ENCODE measurements around the gene YIPF3. TPM values are rescaled to one million over a fixed set of nuclear protein-coding genes. Genes with fewer than 3 reads are reported as not detected.
"Not testable (repeated sequence)": the region's sequence is repeated elsewhere in the genome, so short reads cannot be mapped to it uniquely, and the experiment has no call there.

YIPF3 gene
- polyA plus RNA-seq (2013, experiment 1 of 2): 62.1 TPM
- 68.8 TPM for polyA plus RNA-seq (2013, experiment 2 of 2)

DNA sequence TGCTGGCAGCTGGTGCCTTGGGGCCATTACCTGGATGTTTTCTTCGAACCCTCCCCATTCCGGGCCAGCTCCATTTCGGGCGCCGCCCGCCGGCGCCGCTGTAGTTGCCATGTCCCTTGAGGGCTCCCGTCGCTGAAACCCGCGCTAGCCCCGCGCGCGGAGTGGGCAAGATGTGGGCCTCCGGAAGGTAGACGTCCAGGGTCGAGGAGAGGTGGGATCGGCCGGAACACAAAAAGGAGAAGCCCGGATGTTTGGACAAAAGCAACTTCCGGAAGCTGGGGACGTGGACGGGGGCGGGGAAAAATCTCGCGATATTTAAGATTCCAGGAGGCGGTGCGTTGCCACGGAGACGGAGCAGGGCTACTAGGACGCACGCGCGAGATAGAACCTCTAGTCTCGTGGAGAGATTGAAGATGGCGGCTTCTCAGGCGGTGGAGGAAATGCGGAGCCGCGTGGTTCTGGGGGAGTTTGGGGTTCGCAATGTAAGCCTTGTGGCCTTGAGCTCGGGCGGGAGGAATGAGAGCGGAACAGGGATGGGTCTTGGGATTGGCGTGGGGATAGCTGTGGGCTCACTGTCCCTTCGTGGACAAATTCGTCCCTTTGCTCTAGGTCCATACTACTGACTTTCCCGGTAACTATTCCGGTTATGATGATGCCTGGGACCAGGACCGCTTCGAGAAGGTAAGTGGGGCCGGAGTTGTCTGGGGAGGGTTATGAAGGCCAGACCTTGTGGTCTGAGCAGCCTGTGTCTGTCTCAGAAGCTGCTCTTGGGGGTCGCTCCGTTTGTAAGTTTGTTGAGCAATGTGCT, at the start of gene YIPF3, which contains the start of gene POLR1C:
Gene YIPF3 (minus strand): TSS at position 230 of the 808 bp plus-strand sequence. CDS start 119 bp downstream, at position 111.
Gene POLR1C (plus strand): TSS at position 393 of the 808 bp plus-strand sequence. CDS start 21 bp downstream, at position 414.
- no peaks in the 10 kb centered on the region for H3K9me3 ChIP-seq (ENCODE audit: insufficient read depth, low read depth, low read length)
- peak within 1 kb of the TSS; percentile 97 for H3K9ac ChIP-seq (ENCODE audit: low read depth, low read length)
- H3K4me1 ChIP-seq (ENCODE audit: insufficient read depth, low read length): peaks cover 14% of the 10 kb centered on the region
- H3K4me3 ChIP-seq (ENCODE audit: low read length): peak within 1 kb of the TSS; percentile 97
- no peaks in the 10 kb centered on the region for H3K27me3 ChIP-seq (ENCODE audit: insufficient read depth, low read length)
- peaks cover 67% of the 10 kb centered on the region for H3K36me3 ChIP-seq (ENCODE audit: insufficient read depth, low read length)
- H3K27ac ChIP-seq (ENCODE audit: low read depth, low read length): peak within 1 kb of the TSS; percentile 49
- under 1% methylated on average over 57 of the region's 57 CpGs for whole genome bisulfite sequencing

DNA sequence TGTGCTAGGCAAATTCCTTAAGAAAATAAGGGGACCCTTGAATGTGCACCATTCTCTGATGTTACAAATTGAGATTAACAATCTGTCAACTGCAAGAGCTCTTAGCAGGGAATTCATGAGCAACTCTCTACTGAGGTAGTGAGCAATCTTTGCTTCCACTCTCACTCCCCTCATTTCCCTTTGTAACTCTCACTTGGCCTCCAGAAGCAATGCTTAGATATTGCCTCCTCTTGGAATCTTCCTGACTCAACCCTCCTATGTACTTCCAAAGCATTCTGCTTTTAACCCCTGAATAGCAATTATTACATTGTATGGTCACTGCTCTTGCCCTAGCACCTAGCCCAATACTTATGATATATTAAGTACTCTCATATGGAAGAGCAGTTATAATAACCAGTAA, 42.6 kb upstream of the YIPF3 start:
- Histone ChIP-seq H3K9me3 (ENCODE audit: insufficient read depth, low read depth, low read length) (no peaks in the 10 kb centered on the region), H3K9ac (ENCODE audit: low read depth, low read length) (no peak overlapping the region), H3K36me3 (ENCODE audit: insufficient read depth, low read length) (peaks cover 98% of the 10 kb centered on the region), H3K4me1 (ENCODE audit: insufficient read depth, low read length) (no peaks in the 10 kb centered on the region), H3K4me3 (ENCODE audit: low read length) (no peak overlapping the region), H3K27me3 (ENCODE audit: insufficient read depth, low read length) (no peaks in the 10 kb centered on the region), H3K27ac (ENCODE audit: low read depth, low read length) (no peak overlapping the region)

- H3K9me3 ChIP-seq (ENCODE audit: insufficient read depth, low read depth, low read length); H3K4me1 ChIP-seq (ENCODE audit: insufficient read depth, low read length); H3K4me3 ChIP-seq (ENCODE audit: low read length); H3K27me3 ChIP-seq (ENCODE audit: insufficient read depth, low read length); H3K27ac ChIP-seq (ENCODE audit: low read depth, low read length); H3K9ac ChIP-seq (ENCODE audit: low read depth, low read length): not testable (repeated sequence)
- H3K36me3 ChIP-seq (ENCODE audit: insufficient read depth, low read length): peaks cover 96% of the 10 kb centered on the region
- WGBS: 96% methylated on average over 7 of the region's 7 CpGs
Measured at GRCh38 chr6:43557620-43558019, 40.9 kb upstream of the YIPF3 start.

DNA sequence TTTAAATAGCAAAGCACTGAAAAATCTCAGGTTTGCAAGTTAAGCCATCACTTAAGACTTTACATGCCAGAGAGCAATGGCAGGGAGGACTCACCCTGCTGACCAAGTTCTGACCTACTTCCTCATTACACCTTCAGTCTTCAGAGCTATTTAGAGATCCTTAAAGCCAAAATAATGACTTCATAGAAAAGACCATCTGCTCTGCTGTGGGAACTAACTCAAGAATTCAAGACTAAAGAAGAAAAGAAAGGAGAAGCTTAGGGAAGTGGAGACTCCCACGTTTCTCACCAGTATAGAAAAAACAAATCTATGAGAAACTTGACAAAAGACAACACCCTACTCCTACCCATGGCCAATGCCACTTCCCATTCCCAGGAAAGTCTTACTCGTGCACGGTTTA, 30.5 kb upstream of the YIPF3 start:
- H3K36me3 ChIP-seq (ENCODE audit: insufficient read depth, low read length): peaks cover 99% of the 10 kb centered on the region

GRCh38 chr6:43544461-43544860, 27.7 kb upstream of the YIPF3 start:
- Histone ChIP-seq H3K9ac (ENCODE audit: low read depth, low read length) (no peak overlapping the region), H3K4me3 (ENCODE audit: low read length) (no peak overlapping the region), H3K4me1 (ENCODE audit: insufficient read depth, low read length) (no peaks in the 10 kb centered on the region), H3K27me3 (ENCODE audit: insufficient read depth, low read length) (no peaks in the 10 kb centered on the region), H3K27ac (ENCODE audit: low read depth, low read length) (no peak overlapping the region), H3K9me3 (ENCODE audit: insufficient read depth, low read depth, low read length) (no peaks in the 10 kb centered on the region), H3K36me3 (ENCODE audit: insufficient read depth, low read length) (peaks cover 98% of the 10 kb centered on the region)
- WGBS: 97% methylated on average over 4 of the region's 4 CpGs

More for the DNA sequence above, 30.5 kb upstream of the YIPF3 start:
- H3K9ac ChIP-seq (ENCODE audit: low read depth, low read length): no peak overlapping the region
- H3K27ac ChIP-seq (ENCODE audit: low read depth, low read length): no peak overlapping the region
- no peaks in the 10 kb centered on the region for H3K4me1 ChIP-seq (ENCODE audit: insufficient read depth, low read length)
- no peak overlapping the region for H3K4me3 ChIP-seq (ENCODE audit: low read length)
- H3K27me3 ChIP-seq (ENCODE audit: insufficient read depth, low read length): no peaks in the 10 kb centered on the region
- H3K9me3 ChIP-seq (ENCODE audit: insufficient read depth, low read depth, low read length): no peaks in the 10 kb centered on the region
- 92% methylated on average over 3 of the region's 3 CpGs for WGBS

GRCh38 chr6:43541774-43542471, 25.2 kb upstream of the YIPF3 start:
- 100% methylated on average over 7 of the region's 8 CpGs for WGBS
- Histone ChIP-seq H3K27me3 (ENCODE audit: insufficient read depth, low read length) (no peaks in the 10 kb centered on the region), H3K36me3 (ENCODE audit: insufficient read depth, low read length) (peaks cover 93% of the 10 kb centered on the region), H3K4me3 (ENCODE audit: low read length) (no peak overlapping the region), H3K4me1 (ENCODE audit: insufficient read depth, low read length) (no peaks in the 10 kb centered on the region), H3K27ac (ENCODE audit: low read depth, low read length) (no peak overlapping the region), H3K9ac (ENCODE audit: low read depth, low read length) (no peak overlapping the region), H3K9me3 (ENCODE audit: insufficient read depth, low read depth, low read length) (no peaks in the 10 kb centered on the region)

DNA sequence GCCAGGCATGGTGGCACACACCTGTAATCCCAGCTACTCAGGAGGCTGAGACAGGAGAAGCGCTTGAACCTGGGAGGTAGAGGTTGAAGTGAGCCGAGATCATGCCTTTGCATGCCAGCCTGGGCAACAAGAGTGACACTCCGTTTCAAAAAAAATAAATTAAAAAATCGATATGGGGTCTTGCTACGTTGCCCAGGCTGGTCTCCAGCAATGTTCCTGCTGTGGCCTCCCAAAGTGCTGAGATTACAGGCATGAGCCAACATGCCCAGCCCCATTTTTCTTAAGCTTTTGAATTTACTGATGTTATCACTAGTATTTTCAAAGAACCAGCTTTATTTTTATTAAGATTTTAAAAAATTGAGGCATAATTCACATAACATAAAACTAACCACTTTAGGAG, 23.8 kb upstream of the YIPF3 start:
- H3K9me3 ChIP-seq (ENCODE audit: insufficient read depth, low read depth, low read length): no peaks in the 10 kb centered on the region
- H3K9ac ChIP-seq (ENCODE audit: low read depth, low read length): no peak overlapping the region
- H3K27ac ChIP-seq (ENCODE audit: low read depth, low read length): no peak overlapping the region
- WGBS: 97% methylated on average over 5 of the region's 5 CpGs
- H3K4me1 ChIP-seq (ENCODE audit: insufficient read depth, low read length): no peaks in the 10 kb centered on the region
- peaks cover 83% of the 10 kb centered on the region for H3K36me3 ChIP-seq (ENCODE audit: insufficient read depth, low read length)
- H3K4me3 ChIP-seq (ENCODE audit: low read length): no peak overlapping the region
- H3K27me3 ChIP-seq (ENCODE audit: insufficient read depth, low read length): no peaks in the 10 kb centered on the region

GRCh38 chr6:43539409-43539808, 22.7 kb upstream of the YIPF3 start:
- H3K9me3 ChIP-seq (ENCODE audit: insufficient read depth, low read depth, low read length); H3K9ac ChIP-seq (ENCODE audit: low read depth, low read length); H3K27ac ChIP-seq (ENCODE audit: low read depth, low read length); H3K4me3 ChIP-seq (ENCODE audit: low read length); H3K4me1 ChIP-seq (ENCODE audit: insufficient read depth, low read length); H3K27me3 ChIP-seq (ENCODE audit: insufficient read depth, low read length): not testable (repeated sequence)
- 97% methylated on average over 20 of the region's 20 CpGs for WGBS
- peaks cover 76% of the 10 kb centered on the region for H3K36me3 ChIP-seq (ENCODE audit: insufficient read depth, low read length)

DNA sequence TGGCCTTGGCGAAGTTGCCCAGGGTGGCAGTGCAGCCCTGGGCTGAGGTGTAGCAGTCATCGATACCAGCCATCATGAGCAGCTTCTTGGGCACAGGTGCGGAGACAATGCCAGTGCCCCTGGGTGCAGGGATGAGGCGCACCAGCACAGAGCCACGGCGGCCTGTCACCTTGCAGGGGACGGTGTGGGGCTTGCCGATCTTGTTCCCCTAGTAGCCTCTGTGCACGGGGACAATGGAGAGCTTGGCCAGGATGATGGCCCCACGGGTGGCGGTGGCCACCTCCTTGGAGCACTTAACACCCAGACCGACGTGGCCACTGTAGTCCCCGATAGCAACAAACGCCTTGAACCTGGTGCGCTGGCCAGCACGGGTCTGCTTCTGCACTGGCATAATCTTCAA, 22.3 kb upstream of the YIPF3 start:
- not testable (repeated sequence) for H3K27ac ChIP-seq (ENCODE audit: low read depth, low read length); H3K4me3 ChIP-seq (ENCODE audit: low read length); H3K27me3 ChIP-seq (ENCODE audit: insufficient read depth, low read length); H3K9me3 ChIP-seq (ENCODE audit: insufficient read depth, low read depth, low read length); H3K4me1 ChIP-seq (ENCODE audit: insufficient read depth, low read length); H3K9ac ChIP-seq (ENCODE audit: low read depth, low read length)
- H3K36me3 ChIP-seq (ENCODE audit: insufficient read depth, low read length): peaks cover 76% of the 10 kb centered on the region
- WGBS: 99% methylated on average over 15 of the region's 17 CpGs

DNA sequence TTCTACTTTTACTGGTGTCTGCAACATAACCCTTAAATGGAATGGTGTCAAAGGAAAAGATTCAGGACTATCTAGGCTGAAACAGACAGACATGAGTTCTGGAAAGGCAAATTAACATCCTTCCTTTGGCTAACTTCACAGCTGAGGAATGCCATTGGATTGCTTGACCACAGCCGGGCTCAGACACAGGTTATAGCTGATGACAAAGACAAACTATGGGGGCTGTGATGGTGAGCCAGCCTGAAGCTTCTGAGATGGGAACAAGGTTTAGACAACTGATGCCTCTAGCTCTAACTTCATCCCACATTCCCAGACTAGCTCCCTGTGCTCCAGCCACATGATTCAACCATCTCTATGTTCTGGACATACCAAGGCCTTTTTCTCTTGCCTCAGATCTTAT, 15.5 kb upstream of the YIPF3 start:
- Histone ChIP-seq H3K36me3 (ENCODE audit: insufficient read depth, low read length) (peaks cover 79% of the 10 kb centered on the region), H3K9me3 (ENCODE audit: insufficient read depth, low read depth, low read length) (no peaks in the 10 kb centered on the region), H3K4me1 (ENCODE audit: insufficient read depth, low read length) (no peaks in the 10 kb centered on the region), H3K27me3 (ENCODE audit: insufficient read depth, low read length) (no peaks in the 10 kb centered on the region), H3K9ac (ENCODE audit: low read depth, low read length) (no peak overlapping the region), H3K27ac (ENCODE audit: low read depth, low read length) (no peak overlapping the region), H3K4me3 (ENCODE audit: low read length) (no peak overlapping the region)
- WGBS: 83% methylated on average over 1 of the region's 1 CpG

GRCh38 chr6:43524483-43524961, 7.8 kb upstream of the YIPF3 start:
- Histone ChIP-seq H3K27me3 (ENCODE audit: insufficient read depth, low read length) (no peaks in the 10 kb centered on the region), H3K4me3 (ENCODE audit: low read length) (no peak overlapping the region), H3K9ac (ENCODE audit: low read depth, low read length) (no peak overlapping the region), H3K36me3 (ENCODE audit: insufficient read depth, low read length) (peaks cover 96% of the 10 kb centered on the region), H3K27ac (ENCODE audit: low read depth, low read length) (no peak overlapping the region), H3K9me3 (ENCODE audit: insufficient read depth, low read depth, low read length) (no peaks in the 10 kb centered on the region), H3K4me1 (ENCODE audit: insufficient read depth, low read length) (no peaks in the 10 kb centered on the region)
- WGBS: 95% methylated on average over 10 of the region's 10 CpGs
